GM12865 (cell line): ENCODE data around the gene VAV3.

ENCODE experiments used
- DNase-seq: peaks from one replicate; pipeline ENCODE4 v3.0.0; 2010; ENCODE audit warnings: low read depth
- H3K4me3 ChIP-seq: 2 replicates; pipeline ENCODE4 v1.5.1; 2011; ENCODE audit warnings: mild to moderate bottlenecking, low read depth, low read length, control low read depth
- CTCF ChIP-seq: IDR thresholded peaks from 2 replicates; pipeline ENCODE4 v1.5.1; 2011; ENCODE audit warnings: low read length, control low read depth, low read depth, inconsistent platforms; ENCODE audit not compliant: insufficient read depth; ENCODE audit errors: missing control alignments

Gene VAV3

GRCh38 chr1:107820801-107821200 is 144.2 kb downstream of the VAV3 start:
- no peak for DNase-seq
- no peak for TF ChIP-seq CTCF
- H3K4me3 ChIP-seq, result no peak overlapping the region

- no peak for TF ChIP-seq CTCF
- H3K4me3 ChIP-seq, result no peak overlapping the region
Observed at GRCh38 chr1:107817935-107818334, 147.0 kb downstream of the VAV3 start.

GRCh38 chr1:107817206-107817605 is 147.8 kb downstream of the VAV3 start:
- DNase-seq, result no peak
- H3K4me3 ChIP-seq, result no peak overlapping the region
- no peak for TF ChIP-seq CTCF

More at GRCh38 chr1:107817935-107818334, 147.0 kb downstream of the VAV3 start:
- DNase-seq, result no peak

- no peak overlapping the region for H3K4me3 ChIP-seq
- TF ChIP-seq CTCF, result no peak
- no peak for DNase-seq
Observed at GRCh38 chr1:107810291-107810951, 154.6 kb downstream of the VAV3 start.

DNA sequence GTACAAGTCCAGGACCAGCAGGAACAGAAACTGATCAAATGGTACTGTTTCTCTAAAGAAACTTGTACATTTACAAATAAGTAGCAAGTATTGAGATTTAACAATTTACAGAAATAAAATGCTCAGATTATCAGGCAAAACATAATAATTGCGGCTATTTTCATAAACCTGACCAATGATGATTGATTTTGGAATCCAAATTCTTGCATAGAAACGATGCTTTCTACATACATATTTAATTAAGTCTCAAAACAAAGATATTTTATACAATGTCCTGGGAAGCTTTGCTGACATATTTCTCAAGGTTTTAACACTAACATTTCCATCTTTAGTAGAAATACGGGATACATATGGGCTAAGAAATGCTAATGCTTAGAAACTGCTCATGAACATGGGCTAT is 157.1 kb downstream of the VAV3 start:
- H3K4me3 ChIP-seq, result no peak overlapping the region
- DNase-seq, result no peak
- TF ChIP-seq CTCF, result no peak

DNA sequence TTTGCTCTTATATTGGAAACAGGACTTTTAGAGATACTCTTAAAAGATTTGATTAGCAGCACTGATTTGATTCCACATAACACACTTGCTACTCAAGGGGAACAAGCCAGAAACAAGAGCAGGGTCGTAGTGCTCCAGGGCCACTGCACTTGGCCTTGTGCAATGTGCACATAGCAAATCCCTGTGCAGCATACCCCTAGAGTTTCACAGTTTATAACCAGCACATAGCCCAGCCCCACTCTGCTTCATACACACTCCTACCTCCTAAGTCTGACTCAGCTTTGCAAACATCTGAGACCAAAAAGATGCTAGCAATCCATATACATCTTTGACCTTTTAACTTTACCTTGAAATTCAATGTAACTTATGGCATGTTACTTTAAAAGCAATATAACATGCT is 157.6 kb downstream of the VAV3 start:
- no peak for DNase-seq

More for the DNA sequence above, 157.6 kb downstream of the VAV3 start:
- H3K4me3 ChIP-seq, result no peak overlapping the region
- TF ChIP-seq CTCF, result no peak
